GM21528 (cell line): ENCODE data around the gene LRRC8D.

Source experiments
- ATAC-seq: cut with Tn5 transposase; IDR thresholded peaks from one replicate; pipeline ENCODE4 v1.9.1; 2021; ENCODE audit warnings: mild to moderate bottlenecking, moderate library complexity; ENCODE audit not compliant: unreplicated experiment, low FRiP score

Gene LRRC8D

GRCh38 chr1:89806616-89807015 is 14.2 kb upstream of the LRRC8D start:
- ATAC-seq = no peak

- no peak for ATAC-seq
Observed at GRCh38 chr1:89807503-89807902, 13.3 kb upstream of the LRRC8D start.

GRCh38 chr1:89807983-89808382 is 12.8 kb upstream of the LRRC8D start:
- no peak for ATAC-seq

- no peak for ATAC-seq
Observed at GRCh38 chr1:89808441-89809117, 12.3 kb upstream of the LRRC8D start.

- ATAC-seq = no peak
Observed at GRCh38 chr1:89809556-89809955, 11.3 kb upstream of the LRRC8D start.

GRCh38 chr1:89810302-89810701 is 10.5 kb upstream of the LRRC8D start:
- ATAC-seq = no peak

GRCh38 chr1:89810880-89811279 is 10.0 kb upstream of the LRRC8D start:
- no peak for ATAC-seq

- no peak for ATAC-seq
Observed at GRCh38 chr1:89812992-89813391, 7.8 kb upstream of the LRRC8D start.

- ATAC-seq = no peak
Observed at GRCh38 chr1:89815040-89815439, 5.8 kb upstream of the LRRC8D start.

GRCh38 chr1:89815611-89816010 is 5.2 kb upstream of the LRRC8D start:
- ATAC-seq = no peak

GRCh38 chr1:89816366-89816765 is 4.5 kb upstream of the LRRC8D start:
- no peak for ATAC-seq

- peak; percentile 65 for ATAC-seq
Observed at GRCh38 chr1:89821322-89822108, 683 bp downstream of the LRRC8D start.

- ATAC-seq = no peak
Observed at GRCh38 chr1:89822109-89822962, 1.5 kb downstream of the LRRC8D start.

GRCh38 chr1:89822999-89823628 is 2.3 kb downstream of the LRRC8D start:
- ATAC-seq = no peak

- no peak for ATAC-seq
Observed at GRCh38 chr1:89823679-89824292, 3.0 kb downstream of the LRRC8D start.

- ATAC-seq = no peak
Observed at GRCh38 chr1:89826594-89826993, 5.8 kb downstream of the LRRC8D start.

GRCh38 chr1:89827330-89827729 is 6.5 kb downstream of the LRRC8D start:
- ATAC-seq = no peak

- ATAC-seq = no peak
Observed at GRCh38 chr1:89827902-89828301, 7.1 kb downstream of the LRRC8D start.

GRCh38 chr1:89829186-89829585 is 8.4 kb downstream of the LRRC8D start:
- ATAC-seq = no peak

- ATAC-seq = no peak
Observed at GRCh38 chr1:89831462-89832120, 10.8 kb downstream of the LRRC8D start.
